Activated B cell treated with CpG ODN at 0.5 μM for 24 hours (primary cell): Measurements from ENCODE around the gene SELENON. TPM values are rescaled to one million over a fixed set of nuclear protein-coding genes. Genes with fewer than 3 reads are reported as not detected.

ENCODE experiments used
- ATAC-seq: fragments of 200-7000 bp; cut with Tn5 transposase; one replicate; pipeline ENCODE4 v1.10.0; 2021; ENCODE audit warnings: low read depth, mild to moderate bottlenecking, moderate library complexity
- CTCF ChIA-PET: fragments of 350-600 bp; sonication (Branson Sonifier 250); formaldehyde crosslinking; loops from one replicate; lab custom pipeline; 2021; ENCODE audit warnings: antibody characterized with exemption; lab: Charles Lee
- POLR2A ChIA-PET: fragments of 350-600 bp; sonication (Branson Sonifier 250); formaldehyde crosslinking; loops from one replicate; lab custom pipeline; 2021; ENCODE audit warnings: antibody characterized with exemption; lab: Charles Lee
- DNase-seq: peaks from one replicate; pipeline ENCODE4 v3.0.0; 2022
- H3K27ac Mint-ChIP-seq: one replicate; pipeline ENCODE4 v1.8.0; 2020; ENCODE audit warnings: mixed read lengths
- H3K27me3 Mint-ChIP-seq: one replicate; pipeline ENCODE4 v1.8.0; 2021; ENCODE audit warnings: mixed read lengths
- H3K36me3 Mint-ChIP-seq: one replicate; pipeline ENCODE4 v1.8.0; 2021; ENCODE audit warnings: low read depth, mixed read lengths
- H3K4me1 Mint-ChIP-seq: one replicate; pipeline ENCODE4 v1.8.0; 2021; ENCODE audit warnings: mixed read lengths
- H3K4me3 Mint-ChIP-seq: one replicate; pipeline ENCODE4 v1.8.0; 2020; ENCODE audit warnings: mild to moderate bottlenecking, mixed read lengths
- H3K9me3 Mint-ChIP-seq: one replicate; pipeline ENCODE4 v1.8.0; 2020; ENCODE audit warnings: mixed read lengths
- CTCF ChIP-seq: fragments of 200-600 bp; IDR thresholded peaks from one replicate; pipeline ENCODE4 v1.8.0; 2022; ENCODE audit warnings: antibody characterized with exemption, mild to moderate bottlenecking
- intact Hi-C: fragments of 100-400 bp; cut with micrococcal nuclease; formaldehyde crosslinking; loops from one replicate; pipeline ENCODE4 v1.15.1; 2024
- total RNA-seq: library from RNA; stranded (reverse); gene quantifications from 2 replicates; pipeline ENCODE4 v1.2.3, GENCODE V29; 2022

SELENON gene
- total RNA-seq, 1 donor from 2014 or later = 15.1 TPM

GRCh38 chr1:25772164-25772563 is 27.8 kb upstream of the SELENON start:
- Mint-ChIP-seq H3K36me3 (no peaks in the 10 kb centered on the region), H3K4me1 (peaks cover 36% of the 10 kb centered on the region), H3K27me3 (peaks cover 25% of the 10 kb centered on the region), H3K4me3 (peak overlapping the region; percentile 65), H3K9me3 (no peaks in the 10 kb centered on the region), H3K27ac (no peak overlapping the region)
- no peak for ATAC-seq
- intact Hi-C loops = no loop called here
- DNase-seq = no peak
- no peak for TF ChIP-seq CTCF
- ChIA-PET POLR2A (no interaction called here), CTCF (no interaction called here)

GRCh38 chr1:25772692-25773245 is 27.2 kb upstream of the SELENON start:
- H3K4me1 Mint-ChIP-seq = peaks cover 36% of the 10 kb centered on the region

GRCh38 chr1:25773441-25774125 is 26.4 kb upstream of the SELENON start:
- POLR2A ChIA-PET = no interaction called here
- no peak overlapping the region for H3K4me3 Mint-ChIP-seq

More at GRCh38 chr1:25772692-25773245, 27.2 kb upstream of the SELENON start:
- intact Hi-C loops = no loop called here
- ATAC-seq (no peak), DNase-seq (no peak)
- no peaks in the 10 kb centered on the region for H3K9me3 Mint-ChIP-seq
- no peak overlapping the region for H3K27ac Mint-ChIP-seq
- TF ChIP-seq CTCF = no peak
- ChIA-PET CTCF (no interaction called here), POLR2A (no interaction called here)
- no peak overlapping the region for H3K4me3 Mint-ChIP-seq
- no peaks in the 10 kb centered on the region for H3K36me3 Mint-ChIP-seq
- peaks cover 25% of the 10 kb centered on the region for H3K27me3 Mint-ChIP-seq

GRCh38 chr1:25774206-25774803 is 25.7 kb upstream of the SELENON start:
- Mint-ChIP-seq H3K4me3 (no peak overlapping the region), H3K27ac (no peak overlapping the region), H3K27me3 (peaks cover 25% of the 10 kb centered on the region), H3K4me1 (peaks cover 45% of the 10 kb centered on the region), H3K9me3 (no peaks in the 10 kb centered on the region), H3K36me3 (no peaks in the 10 kb centered on the region)
- POLR2A ChIA-PET = interaction anchor here (0.6 kb wide), 1 partner anchor 100 kb away, joined by 12 read pairs; no protein-coding TSS in a partner anchor
- no peak for TF ChIP-seq CTCF
- CTCF ChIA-PET = no interaction called here
- no peak for DNase-seq
- ATAC-seq = no peak
- intact Hi-C loops = no loop called here

More at GRCh38 chr1:25773441-25774125, 26.4 kb upstream of the SELENON start:
- Mint-ChIP-seq H3K27ac (no peak overlapping the region), H3K27me3 (peaks cover 25% of the 10 kb centered on the region), H3K9me3 (no peaks in the 10 kb centered on the region), H3K36me3 (no peaks in the 10 kb centered on the region), H3K4me1 (peaks cover 43% of the 10 kb centered on the region)
- TF ChIP-seq CTCF = no peak
- intact Hi-C loops = no loop called here
- no peak for ATAC-seq
- DNase-seq = no peak
- CTCF ChIA-PET = no interaction called here
